Prostate gland (tissue), 2 donors: ENCODE data around the gene CRIM1. TPM values are rescaled to one million over a fixed set of nuclear protein-coding genes. Genes with fewer than 3 reads are reported as not detected.

Experiments used
- DNase-seq: peaks from one replicate; pipeline ENCODE4 v3.0.0-alpha.2; 2019; ENCODE audit warnings: low spot score
- H3K27ac ChIP-seq, 2 donors: fragments of 200-600 bp; sonication (generic); 2 replicates each; pipeline ENCODE4 v1.5.1; 2017 to 2019
- H3K27me3 ChIP-seq: fragments of 200-600 bp; sonication (generic); replicated peaks from 2 replicates; pipeline ENCODE4 v1.5.1; 2019; ENCODE audit not compliant: insufficient read depth
- H3K36me3 ChIP-seq, 2 donors: fragments of 200-600 bp; sonication (generic); 1 replicate in 1 of 2; 2 replicates in 1 of 2; pipeline versions ENCODE4 v1.5.1 to v1.8.1; 2017 to 2019
- H3K4me1 ChIP-seq: fragments of 200-600 bp; sonication (generic); replicated peaks from 2 replicates; pipeline ENCODE4 v1.5.1; 2019
- H3K4me3 ChIP-seq, 2 donors: fragments of 200-600 bp; sonication (generic); 2 replicates each; pipeline ENCODE4 v1.5.1; 2017 to 2019
- H3K9me3 ChIP-seq: fragments of 200-600 bp; sonication (generic); 2 replicates; pipeline ENCODE4 v1.5.1; 2017
- CTCF ChIP-seq, 4 experiments: fragments of 200-600 bp in 2 of 4; fragments of 450-650 bp in 2 of 4; sonication (generic) in 2 of 4; IDR thresholded peaks; 1 replicate in 3 of 4; 2 replicates in 1 of 4; pipeline ENCODE4 v1.5.1; 2016 to 2019; ENCODE audit warnings: antibody characterized with exemption in 4 of 4, mild to moderate bottlenecking in 2 of 4, moderate library complexity in 2 of 4
- POLR2A ChIP-seq: fragments of 450-650 bp; IDR thresholded peaks from one replicate; pipeline ENCODE4 v1.6.1; 2016; ENCODE audit warnings: antibody characterized with exemption, mild to moderate bottlenecking
- POLR2AphosphoS5 ChIP-seq: sonication (generic); formaldehyde crosslinking; IDR thresholded peaks from one replicate; pipeline ENCODE4 v1.6.1; 2017; ENCODE audit warnings: antibody characterized with exemption
- WGBS: methylation state at CpG from one replicate; pipeline ENCODE4 v1.1.5; 2018; 5-methylcytosine and 5-hydroxymethylcytosine counted together
- intact Hi-C: fragments of 100-400 bp; cut with DNase I; formaldehyde crosslinking; loops from one replicate; pipeline ENCODE4 v1.14.2; 2022
- total RNA-seq, 2 donors: library from RNA; depleted of rRNA; stranded (reverse); fragments of >200 nt; gene quantifications; one replicate each; pipeline ENCODE4 v1.1.0, GENCODE V29; 2016

Gene CRIM1
- total RNA-seq, 2 donors from 2014 or later, result 55.2 to 101 TPM

- 31% methylated on average over 1 of the region's 1 CpG for WGBS
- Histone ChIP-seq H3K27me3 (no peaks in the 10 kb centered on the region), H3K9me3 (no peaks in the 10 kb centered on the region), H3K4me3 (no peak overlapping the region), H3K4me1 (no peaks in the 10 kb centered on the region), H3K36me3 (no peaks in the 10 kb centered on the region), H3K27ac (no peak overlapping the region)
- intact Hi-C loops, result no loop called here
- TF ChIP-seq POLR2AphosphoS5, result no peak
- no peak for TF ChIP-seq POLR2A
- no peak for TF ChIP-seq CTCF (IDR thresholded peaks at IDR 0.05)
- no peak for DNase-seq
Measured at GRCh38 chr2:36338827-36339145, 16.8 kb upstream of the CRIM1 start.

GRCh38 chr2:36339607-36340218, 15.9 kb upstream of the CRIM1 start:
- WGBS, result 44% methylated on average over 6 of the region's 6 CpGs
- H3K27ac ChIP-seq, result no peak overlapping the region
- H3K9me3 ChIP-seq, result no peaks in the 10 kb centered on the region
- H3K36me3 ChIP-seq, result no peaks in the 10 kb centered on the region
- no peaks in the 10 kb centered on the region for H3K27me3 ChIP-seq
- H3K4me1 ChIP-seq, result no peaks in the 10 kb centered on the region
- intact Hi-C loops, result no loop called here
- DNase-seq, result no peak
- H3K4me3 ChIP-seq, result no peak overlapping the region
- TF ChIP-seq POLR2AphosphoS5 (no peak), CTCF (IDR thresholded peaks at IDR 0.05) (no peak)

DNA sequence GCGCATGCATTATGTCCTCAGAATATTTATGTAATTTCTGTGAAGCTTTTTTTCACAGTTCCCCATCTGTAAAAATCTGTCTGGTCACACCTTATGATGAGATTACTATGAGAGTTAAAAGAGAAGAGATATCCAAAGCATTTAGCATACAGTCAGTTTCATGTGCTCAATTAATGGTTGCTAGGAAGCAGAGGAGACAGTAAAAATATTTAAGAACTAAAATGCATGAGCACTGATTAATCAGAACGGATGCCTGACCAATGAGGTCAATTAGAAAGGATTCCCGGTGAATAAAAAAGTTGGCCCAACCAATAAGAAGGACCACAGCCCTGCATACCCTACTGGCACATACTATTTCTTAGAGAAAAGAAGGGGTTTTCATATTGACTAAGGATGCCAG, 12.0 kb upstream of the CRIM1 start:
- Histone ChIP-seq H3K4me1 (no peaks in the 10 kb centered on the region), H3K4me3 (no peak overlapping the region), H3K36me3 (no peaks in the 10 kb centered on the region), H3K9me3 (no peaks in the 10 kb centered on the region), H3K27ac (no peak overlapping the region), H3K27me3 (no peaks in the 10 kb centered on the region)
- no peak for TF ChIP-seq POLR2AphosphoS5
- TF ChIP-seq POLR2A, result no peak
- no peak for TF ChIP-seq CTCF (IDR thresholded peaks at IDR 0.05)
- 88% methylated on average over 3 of the region's 3 CpGs for WGBS
- no peak for DNase-seq
- intact Hi-C loops, result no loop called here

DNA sequence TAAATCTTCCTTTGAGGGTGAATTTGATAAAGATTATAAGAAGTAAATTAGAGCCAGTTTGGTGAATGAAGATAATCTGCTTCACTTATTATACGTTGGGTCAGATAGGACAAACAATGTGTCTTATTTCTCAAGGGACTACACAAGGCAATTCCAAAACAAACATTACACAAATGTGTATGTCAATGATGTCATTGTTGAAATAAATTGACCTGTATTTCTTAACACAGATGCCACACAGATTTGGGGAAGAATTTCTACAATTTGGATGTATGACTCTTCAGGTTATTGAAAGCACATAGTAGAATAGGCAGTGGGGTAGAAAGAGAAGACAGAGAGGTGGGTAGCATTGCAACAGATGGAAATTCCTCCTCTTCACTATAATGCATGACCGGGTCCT, 6.9 kb upstream of the CRIM1 start:
- intact Hi-C loops, result no loop called here
- no peaks in the 10 kb centered on the region for H3K27me3 ChIP-seq
- no peaks in the 10 kb centered on the region for H3K9me3 ChIP-seq
- H3K4me1 ChIP-seq, result no peaks in the 10 kb centered on the region
- 78% methylated on average over 2 of the region's 2 CpGs for WGBS
- H3K36me3 ChIP-seq, result no peaks in the 10 kb centered on the region
- DNase-seq, result no peak
- H3K4me3 ChIP-seq, result no peak overlapping the region
- H3K27ac ChIP-seq, result no peak overlapping the region
- TF ChIP-seq POLR2A, result no peak
- no peak for TF ChIP-seq POLR2AphosphoS5
- TF ChIP-seq CTCF (IDR thresholded peaks at IDR 0.05), result no peak

DNA sequence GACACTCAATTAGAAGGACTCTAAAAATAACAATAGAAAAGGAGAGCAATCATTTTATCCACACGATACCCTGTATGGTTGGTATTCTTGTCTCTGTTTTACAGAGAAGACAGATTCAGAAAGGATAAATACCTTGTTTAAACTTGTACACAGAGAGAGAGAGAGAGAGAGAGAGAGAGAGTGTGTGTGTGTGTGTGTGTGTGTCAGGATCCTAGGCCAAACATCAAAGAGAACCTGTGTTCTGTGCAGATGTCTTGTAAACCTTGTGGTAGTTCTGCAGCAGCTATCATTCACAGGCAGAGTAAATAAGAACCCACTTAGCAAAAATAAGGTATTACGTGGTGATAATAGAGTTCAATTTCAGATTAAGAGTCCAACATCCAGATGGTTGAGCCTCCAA, 4.3 kb upstream of the CRIM1 start:
- no peak for TF ChIP-seq CTCF (IDR thresholded peaks at IDR 0.05)
- no peak for TF ChIP-seq POLR2A
- TF ChIP-seq POLR2AphosphoS5, result no peak

More for the DNA sequence above, 4.3 kb upstream of the CRIM1 start:
- no peak overlapping the region for H3K27ac ChIP-seq
- DNase-seq, result no peak
- intact Hi-C loops, result loop anchor here (5.0 kb wide), 2 partner anchors 311 to 431 kb away; no protein-coding TSS in a partner anchor
- H3K36me3 ChIP-seq, result no peaks in the 10 kb centered on the region
- WGBS, result 78% methylated on average over 2 of the region's 2 CpGs
- H3K4me3 ChIP-seq, result no peak overlapping the region
- no peaks in the 10 kb centered on the region for H3K9me3 ChIP-seq
- no peaks in the 10 kb centered on the region for H3K4me1 ChIP-seq
- H3K27me3 ChIP-seq, result no peaks in the 10 kb centered on the region
